T-helper 22 cell (primary cell): Measurements from ENCODE around the gene CA14.
"Not testable (repeated sequence)": the region's sequence is repeated elsewhere in the genome, so short reads cannot be mapped to it uniquely, and the experiment has no call there.

Source experiments
- DNase-seq: peaks from one replicate; pipeline ENCODE4 v3.0.0-alpha.2; 2020; ENCODE audit warnings: low read depth

The CA14 gene

DNA sequence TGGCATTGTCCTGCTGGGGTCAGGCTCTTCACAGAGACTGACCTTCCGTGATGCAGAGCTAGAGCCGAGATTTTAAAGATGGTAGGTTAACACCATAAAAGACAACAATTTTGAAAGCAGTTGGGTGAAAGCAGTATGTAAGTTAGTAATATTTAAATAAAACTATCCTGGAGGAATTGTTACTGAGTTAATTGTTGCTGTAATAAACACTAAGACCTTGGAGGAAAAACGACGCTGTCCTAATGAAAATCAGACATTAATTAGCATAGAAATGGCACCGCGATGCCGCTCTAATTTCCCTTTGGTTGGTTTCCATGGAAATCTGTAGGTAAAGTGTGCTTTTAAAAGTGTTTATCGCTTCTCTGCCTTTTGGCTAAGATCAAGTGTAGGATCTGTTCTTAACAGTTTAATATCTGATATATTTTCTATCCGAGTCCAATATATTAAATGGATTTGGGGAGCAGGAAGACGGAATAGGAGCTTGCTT is 20.9 kb upstream of the CA14 start:
- DNase-seq, result no peak

DNA sequence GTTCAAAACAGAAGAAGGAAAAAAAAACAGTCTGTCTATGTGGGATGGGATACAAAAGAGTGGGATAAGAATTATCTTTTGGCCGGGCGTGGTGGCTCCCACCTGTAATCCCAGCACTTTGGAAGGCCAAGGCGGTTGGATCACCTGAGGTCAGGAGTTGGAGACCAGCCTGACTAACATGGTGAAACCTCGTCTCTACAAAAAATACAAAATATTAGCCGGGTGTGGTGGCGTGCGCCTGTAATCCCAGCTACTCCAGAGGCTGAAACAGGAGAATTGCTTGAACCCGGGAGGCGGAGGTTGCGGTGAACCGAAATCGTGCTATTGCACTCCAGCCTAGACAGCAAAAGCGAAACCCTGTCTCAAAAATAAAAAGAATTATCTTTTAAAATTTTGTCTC is 20.4 kb upstream of the CA14 start:
- not testable (repeated sequence) for DNase-seq

DNA sequence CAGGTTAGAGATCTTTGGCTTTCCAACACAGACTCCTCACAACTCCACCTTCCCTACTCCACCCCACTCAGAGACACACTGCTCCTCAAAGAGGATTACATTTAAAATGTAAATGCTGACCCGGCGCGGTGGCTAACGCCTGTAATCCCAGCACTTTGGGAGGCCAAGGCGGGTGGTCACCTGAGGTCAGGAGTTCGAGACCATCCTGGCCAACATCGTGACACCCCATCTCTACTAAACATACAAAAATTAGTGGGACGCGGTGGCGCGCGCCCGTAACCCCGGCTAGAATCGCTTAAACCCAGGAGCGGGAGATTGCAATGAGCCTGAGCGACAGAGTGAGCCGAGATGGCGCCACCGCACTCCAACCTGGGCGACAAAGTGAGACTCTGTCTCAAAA is 19.8 kb upstream of the CA14 start:
- DNase-seq, result no peak

DNA sequence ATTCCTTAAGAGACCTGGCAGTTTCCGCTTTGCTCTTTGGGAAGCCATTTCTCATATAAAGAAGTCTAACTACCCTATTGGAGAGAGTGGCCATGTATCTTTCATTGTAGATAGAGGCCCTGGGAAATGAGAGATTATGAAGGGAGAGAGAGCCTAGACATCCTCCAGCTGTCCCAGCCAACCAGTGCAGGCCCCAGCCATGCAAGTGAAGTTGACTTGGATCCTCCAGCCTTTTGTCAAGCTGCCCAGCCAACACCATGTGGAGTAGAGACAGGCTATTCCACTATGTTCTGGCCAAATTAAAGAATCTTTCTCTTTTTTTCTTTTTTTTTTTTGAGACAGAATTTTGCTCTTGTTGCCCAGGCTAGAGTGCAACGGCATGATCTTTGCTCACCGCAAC is 14.6 kb upstream of the CA14 start:
- no peak for DNase-seq

DNA sequence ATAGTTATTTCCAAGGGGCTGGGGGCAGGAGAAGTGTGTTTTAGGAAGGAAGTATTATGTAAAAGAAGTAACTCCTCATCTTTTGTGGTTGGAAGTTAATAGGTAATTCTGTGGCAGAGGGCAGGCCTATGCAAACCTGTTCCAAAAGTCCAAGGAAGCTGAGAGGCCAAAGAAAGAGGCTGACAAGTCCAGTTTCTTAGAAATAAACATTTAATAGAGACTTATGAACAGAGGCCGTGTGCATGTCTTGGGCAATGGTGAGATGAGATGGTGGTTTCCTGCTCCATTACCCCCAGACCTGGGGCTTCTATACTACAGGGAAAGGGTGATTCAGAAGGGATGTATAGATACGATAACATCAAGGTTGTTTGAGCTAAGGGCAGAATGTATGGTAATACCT is 7.6 kb upstream of the CA14 start:
- DNase-seq, result no peak

DNA sequence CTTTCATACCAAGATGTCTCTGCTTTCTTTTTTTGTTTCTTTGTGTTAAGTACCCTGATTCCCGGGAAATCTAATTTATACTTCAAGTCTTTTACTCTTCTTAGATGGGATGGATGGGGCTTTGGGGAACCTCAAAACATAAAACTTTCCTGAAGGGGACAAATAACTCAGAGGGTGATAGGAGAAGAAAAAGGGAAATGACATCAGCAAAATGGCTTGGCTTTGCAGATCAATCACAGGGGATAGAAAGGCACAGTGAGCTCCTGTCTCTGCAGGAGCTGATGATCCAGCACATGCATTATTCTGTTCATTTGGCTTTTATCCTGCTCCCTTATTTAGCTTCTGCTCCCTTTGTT is 1.4 kb upstream of the CA14 start:
- no peak for DNase-seq

DNA sequence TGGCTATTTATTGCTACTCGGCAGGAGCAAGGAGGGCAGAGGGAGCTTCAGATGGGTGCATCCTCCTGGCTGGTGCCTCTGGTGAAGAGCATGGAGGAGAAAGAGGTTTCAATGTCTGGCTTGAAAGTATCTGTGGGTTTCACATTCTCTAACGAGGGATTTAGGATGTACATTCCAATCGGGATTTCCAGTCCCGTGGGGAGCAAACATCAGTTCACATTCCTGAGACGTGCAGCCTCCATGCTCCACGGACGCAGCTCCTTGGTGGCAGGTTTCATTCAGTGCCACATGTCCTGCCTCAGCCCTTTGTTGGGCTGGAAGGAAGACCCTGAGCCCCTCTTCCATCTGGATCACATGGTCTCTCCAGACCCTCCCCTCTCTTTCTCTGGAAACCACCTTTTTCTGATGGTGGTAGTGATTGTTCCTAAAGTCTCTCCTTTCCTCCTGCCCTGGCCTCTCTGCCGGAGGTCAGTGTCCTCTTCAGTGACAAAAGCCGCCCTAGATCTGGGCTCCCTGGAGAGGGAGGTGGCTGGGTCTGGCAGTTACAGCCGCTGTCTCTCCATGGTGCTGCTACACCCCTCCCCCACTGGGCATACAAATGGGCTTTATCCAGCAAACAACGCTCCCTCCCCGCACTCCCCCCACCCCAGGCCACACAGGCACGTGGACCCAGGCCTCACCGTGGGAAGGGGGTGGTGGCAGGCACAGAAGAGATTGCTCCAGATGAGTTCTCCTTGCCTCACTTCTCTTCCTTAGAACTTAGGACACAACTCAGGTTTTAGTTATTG is 826 bp upstream of the CA14 start:
- DNase-seq, result no peak

DNA sequence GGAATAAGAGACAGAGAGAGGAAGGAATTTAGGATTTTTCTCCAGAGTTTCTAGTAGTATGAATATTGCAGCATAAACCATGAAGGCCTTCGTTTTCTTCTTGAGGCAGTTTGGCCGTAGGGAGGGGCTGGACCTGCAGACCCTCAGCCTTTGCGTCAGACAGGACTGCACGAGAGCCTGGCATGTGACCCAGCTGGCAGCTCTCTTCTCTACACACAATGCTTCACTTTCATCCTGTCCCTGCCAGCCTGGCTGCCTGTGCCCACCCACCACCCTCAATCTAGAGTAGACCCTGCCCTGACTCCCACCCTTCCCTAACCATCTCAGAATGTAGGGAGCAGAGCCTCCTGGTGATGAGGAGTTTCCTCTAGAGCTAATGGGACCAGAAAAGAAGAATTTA is 1.6 kb downstream of the CA14 start:
- DNase-seq, result no peak

DNA sequence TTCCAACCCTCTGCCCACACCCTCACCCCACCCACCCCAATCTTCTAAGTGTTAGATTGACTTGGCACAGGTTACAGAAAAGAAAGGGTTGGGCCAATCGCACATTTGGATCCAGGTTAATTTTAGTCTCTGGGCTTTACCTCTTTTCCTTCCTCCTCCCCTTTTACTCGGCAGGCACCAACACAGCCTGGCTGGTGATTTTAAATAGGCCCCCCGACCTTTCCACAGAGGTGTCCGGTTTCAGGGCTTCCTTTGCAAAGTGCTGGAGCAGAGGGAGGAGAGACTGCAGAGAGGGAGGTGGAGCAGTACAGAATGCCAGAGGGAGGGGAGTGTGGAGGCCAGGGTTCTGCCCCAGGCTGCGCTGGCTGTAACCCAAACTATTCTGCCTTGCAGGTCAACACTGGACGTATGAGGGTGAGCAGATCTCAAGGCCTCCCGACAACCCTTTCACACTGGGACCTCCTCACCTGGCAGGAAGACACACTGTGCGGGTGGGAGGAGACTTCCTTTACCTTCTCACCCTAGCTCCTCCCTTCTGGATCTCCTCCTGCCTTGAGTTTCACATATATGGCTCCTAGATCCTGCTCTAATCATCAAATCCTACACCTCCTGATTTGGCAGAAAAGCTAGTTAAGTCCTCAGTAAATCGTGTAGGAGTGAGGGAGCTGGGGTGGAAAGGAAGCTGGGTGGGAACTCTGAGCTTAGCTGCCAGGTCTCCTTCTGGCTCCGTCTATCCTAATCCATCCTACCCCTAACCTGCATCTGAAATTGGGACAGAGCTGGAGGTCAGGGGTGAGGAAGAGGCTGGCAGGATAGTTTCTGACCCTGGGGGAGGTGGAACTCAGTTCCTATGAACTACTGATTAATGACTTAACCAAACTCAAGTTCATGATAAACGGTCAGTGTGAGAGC is 2.4 kb downstream of the CA14 start:
- DNase-seq, result no peak

DNA sequence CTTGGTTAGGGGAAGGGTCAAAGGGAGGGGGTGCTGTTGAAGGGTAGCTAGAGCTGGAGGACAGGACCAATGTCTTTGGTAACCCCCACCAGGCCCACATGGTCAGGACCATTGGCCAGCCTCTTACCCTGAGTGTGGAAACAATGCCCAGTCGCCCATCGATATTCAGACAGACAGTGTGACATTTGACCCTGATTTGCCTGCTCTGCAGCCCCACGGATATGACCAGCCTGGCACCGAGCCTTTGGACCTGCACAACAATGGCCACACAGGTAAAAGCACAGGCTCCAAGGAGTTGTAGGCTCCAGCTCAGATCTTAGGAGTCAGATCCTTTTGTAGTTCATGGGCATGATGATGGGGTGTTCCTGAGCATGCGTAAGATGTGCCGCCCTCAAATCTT is 3.8 kb downstream of the CA14 start:
- no peak for DNase-seq

DNA sequence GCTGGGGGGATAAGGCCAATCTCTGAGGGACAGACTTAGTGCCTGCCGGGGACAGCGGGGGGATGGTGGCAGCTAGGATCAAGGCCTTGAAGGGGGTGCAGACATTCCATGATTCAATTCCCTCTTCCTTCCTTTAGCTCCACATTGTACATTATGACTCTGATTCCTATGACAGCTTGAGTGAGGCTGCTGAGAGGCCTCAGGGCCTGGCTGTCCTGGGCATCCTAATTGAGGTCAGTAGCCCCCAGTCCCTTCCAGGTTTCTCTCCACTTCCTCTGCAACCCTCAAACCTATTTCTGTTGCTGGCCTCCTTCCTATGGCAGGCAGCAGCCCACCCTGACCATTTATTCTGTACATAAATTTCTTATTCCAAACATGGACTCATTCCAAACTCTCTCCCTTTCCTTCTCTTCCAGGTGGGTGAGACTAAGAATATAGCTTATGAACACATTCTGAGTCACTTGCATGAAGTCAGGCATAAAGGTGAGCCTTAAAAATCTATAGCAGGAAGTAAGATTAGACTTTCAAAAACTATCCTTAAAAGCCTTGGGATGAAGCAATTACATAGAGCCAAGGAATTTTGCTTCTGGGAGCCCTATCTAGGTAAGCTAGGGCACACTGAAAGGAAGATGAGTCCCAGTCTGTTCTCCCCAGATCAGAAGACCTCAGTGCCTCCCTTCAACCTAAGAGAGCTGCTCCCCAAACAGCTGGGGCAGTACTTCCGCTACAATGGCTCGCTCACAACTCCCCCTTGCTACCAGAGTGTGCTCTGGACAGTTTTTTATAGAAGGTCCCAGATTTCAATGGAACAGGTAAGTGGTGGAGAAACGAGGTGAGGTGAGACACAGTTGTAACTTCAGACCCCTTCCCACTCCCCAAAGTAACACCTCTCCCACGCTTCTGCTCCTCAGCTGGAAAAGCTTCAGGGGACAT is 5.1 kb downstream of the CA14 start:
- DNase-seq, result no peak

DNA sequence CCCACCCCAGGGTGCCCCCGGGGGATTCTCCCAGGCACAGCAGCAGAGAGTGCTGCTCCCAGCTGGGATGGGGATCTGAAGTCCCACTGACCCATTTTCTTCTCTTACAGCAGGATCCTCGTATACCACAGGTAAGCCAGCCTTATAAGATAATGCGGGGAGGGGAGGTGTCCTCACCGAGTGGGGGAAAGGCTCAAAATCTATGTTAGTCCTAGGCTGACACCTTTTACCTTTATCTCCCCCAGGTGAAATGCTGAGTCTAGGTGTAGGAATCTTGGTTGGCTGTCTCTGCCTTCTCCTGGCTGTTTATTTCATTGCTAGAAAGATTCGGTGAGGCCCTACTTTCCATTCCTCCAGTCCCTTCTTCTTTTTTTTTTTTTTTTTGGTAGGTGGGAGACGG is 6.0 kb downstream of the CA14 start:
- DNase-seq, result no peak

DNA sequence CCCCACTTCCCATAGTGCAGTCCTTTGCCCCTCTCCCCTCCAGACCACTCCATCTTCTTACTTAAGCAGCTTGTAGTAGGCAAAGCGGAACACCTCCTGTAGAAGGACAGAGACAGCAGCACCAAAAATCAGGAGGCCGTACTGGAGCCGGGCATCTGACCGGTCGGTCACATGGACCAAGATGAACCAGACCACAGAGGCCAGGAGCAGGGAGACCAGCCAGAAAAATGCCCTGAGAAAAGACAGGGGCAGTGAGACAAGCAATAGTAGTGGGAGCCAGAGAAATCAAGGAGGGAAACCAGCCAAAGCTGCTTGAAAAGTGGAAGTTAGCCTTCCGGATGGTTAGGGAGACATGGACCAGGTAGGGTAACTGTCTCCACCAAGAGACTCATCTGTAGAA is 10.3 kb downstream of the CA14 start:
- DNase-seq, result no peak

DNA sequence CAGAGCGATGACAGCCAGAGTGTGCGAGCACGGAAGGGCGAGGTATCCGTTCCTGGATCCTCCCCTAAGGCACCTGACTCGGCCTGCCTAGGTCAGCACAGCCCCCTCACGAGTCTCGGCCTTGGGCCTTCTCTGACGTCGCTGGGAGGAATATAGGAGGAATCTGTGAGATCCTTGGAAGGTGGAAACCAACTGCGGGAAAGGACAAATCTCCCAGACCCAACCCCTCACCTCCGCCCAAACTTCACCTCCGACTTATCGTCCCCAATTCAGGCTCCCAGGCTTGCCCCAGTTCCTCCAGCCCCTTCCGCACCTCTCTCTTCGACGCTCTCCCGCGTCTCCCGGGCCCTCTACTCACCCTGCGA is 10.7 kb downstream of the CA14 start:
- peak; percentile 40 for DNase-seq

DNA sequence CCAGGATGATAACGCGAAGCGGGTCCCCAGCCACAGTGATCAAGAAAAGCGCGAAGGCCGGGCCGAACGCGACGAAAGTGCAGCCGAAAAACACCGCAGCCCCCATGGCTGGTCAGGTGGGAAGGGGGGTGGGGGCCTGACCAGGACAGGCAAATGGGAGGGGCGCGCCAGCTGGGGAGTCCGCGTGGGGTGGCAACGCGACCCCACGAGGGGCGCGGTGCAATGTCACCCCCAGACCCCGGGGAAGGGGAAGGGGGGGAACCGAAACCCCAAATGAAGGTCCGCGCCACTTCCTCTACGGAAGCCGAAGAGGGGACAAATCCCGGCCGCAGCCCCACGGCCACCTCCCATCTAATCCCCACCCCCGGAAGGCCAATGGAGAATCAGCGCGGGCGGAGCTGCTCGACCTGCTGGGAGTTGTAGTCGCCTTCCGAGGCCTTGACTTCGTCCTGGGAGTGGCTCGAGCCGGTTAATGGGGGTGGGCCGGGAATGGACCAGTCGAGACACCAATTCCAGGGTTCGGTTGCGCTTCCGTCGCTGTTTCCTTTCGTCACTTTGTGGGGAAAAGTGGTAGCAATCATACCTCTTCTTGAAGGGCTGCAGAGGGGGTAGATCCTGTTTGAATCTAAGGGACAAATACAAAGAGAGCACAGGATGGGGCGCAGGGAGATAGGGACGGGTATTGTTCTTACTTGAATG is 11.3 kb downstream of the CA14 start, which contains the start of gene APH1A:
TSS of gene APH1A (minus strand) at position 312 of the 699 bp plus-strand sequence. CDS start at position 106, 206 bp downstream.
- DNase-seq, result peak; percentile 87

DNA sequence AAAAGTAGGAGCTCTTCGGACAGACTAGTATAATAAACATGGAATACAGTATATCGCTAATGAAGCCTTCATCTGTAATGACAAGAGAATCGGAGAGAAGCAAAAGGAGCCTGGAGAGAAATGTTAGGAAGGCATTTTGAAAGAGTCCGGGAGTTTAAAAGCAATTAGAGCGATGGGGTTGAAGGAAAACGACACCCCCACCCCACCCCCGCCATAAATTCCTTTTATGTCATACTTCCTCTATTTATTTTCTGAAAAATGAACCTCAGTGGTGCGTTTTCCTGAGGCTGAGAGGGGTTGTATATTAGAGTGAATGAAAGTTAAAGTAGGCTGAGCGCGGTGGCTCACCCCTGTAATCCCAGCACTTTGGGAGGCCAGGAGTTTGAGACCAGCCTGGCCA is 11.9 kb downstream of the CA14 start:
- DNase-seq, result no peak

DNA sequence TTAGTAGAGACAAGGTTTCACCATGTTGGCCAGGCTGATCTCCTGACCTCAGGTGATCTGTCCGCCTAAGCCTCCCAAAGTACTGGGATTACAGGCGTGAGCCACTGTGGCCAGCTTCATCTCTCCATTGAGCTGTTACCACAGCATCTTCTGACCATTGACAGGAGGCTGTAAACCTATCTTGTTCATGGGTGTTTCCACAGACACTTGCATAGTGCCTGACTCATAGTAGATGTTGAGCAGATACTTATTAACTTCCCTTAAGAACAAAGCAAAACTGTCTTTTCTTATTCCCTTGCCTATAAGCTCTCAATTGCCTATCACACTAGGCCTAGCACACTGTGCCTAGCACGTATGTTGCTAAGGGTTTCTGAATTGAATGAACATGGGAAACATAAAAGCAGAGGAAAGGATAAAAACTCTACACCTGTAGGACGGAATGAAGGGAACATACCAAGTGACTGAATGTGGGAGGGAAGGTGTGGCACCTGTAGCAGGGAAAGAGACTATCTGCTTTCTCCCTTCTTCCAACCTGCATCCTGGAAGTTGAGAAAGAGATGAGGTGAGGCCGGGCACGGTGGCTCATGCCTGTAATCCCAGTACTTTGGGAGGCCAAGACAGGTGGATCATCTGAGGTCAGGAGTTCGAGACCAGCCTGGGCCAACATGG is 13.9 kb downstream of the CA14 start:
- no peak for DNase-seq

DNA sequence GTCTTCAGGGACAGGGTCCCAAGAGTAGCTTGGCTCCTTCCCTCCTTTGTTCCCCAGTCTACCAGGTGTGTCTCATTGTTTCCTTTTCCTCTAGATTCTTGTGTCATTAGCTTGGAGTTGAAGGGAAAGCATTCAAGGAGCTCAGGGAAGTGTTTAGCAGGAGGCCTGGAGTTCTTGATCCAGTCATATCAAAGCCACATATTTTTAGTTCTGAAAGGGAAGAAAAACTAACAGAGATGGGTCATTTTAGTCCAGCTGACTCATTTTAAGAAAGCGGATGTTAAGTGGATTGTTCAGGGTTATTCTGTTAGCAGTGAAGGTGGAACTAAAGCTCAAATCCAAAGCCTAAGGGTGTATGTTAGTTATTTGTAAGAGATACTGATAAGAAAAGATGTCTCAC is 15.7 kb downstream of the CA14 start:
- DNase-seq, result no peak

DNA sequence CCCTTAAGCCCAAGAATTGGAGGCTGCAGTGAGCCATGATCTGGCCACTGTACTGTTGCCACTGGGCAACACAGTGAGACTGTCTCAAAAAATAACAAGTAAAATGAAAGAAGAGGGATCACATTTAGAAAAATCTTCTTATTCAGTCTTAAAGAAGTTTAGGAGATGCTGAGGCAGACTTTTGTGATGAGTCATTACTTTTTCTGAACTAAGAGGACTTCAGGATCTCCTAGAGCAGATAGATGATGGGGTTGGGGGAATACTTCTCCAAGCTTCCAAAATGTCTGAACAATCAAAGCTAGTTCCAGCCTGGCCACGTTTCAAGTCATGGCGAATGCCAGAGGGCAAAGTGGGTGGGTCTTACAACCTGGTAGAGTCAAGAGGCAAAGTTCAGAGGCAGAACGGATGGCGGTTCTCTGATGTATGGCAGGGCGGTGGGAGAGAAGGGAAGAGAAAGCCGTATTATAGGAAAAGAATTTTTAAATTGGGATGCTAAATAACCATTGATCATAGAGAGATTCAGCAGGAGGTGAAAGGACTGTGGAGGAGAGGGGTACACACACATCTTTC is 22.6 kb downstream of the CA14 start:
- no peak for DNase-seq

DNA sequence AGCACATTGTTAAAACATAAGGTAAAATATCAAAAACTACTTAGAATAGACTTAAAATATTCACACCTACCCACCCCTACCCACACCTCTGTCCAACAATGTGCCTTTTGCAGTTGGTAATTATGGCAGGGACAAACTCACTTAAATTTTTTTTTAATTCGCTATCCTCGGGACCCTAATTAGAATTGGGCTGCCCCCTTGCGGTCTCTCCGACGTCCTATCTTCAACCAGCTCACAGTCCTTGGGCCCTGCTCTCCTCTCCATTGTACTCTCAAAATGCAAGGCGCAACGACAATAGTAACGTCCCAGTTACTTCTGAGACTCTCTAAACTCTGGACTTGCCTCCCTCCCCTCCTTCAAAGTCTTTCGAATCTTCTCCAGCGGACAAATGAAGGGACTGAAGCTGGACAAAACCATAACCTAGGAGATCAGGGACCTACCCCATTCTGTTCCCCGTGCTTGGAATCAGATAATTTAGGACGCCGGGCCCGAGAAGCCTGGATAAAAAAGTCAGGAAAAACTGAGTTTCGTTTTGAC is 23.7 kb downstream of the CA14 start:
- peak; percentile 14 for DNase-seq
